GM18498 (cell line): ENCODE data around the gene LTB4R2.
A peak's percentile ranks its signal among the peaks of the same experiment; 100 is the strongest.
"Not testable (repeated sequence)": the region's sequence is repeated elsewhere in the genome, so short reads cannot be mapped to it uniquely, and the experiment has no call there.

Experiments
- ATAC-seq: cut with Tn5 transposase; IDR thresholded peaks from one replicate; pipeline ENCODE4 v1.9.1; 2021; ENCODE audit warnings: mild to moderate bottlenecking, moderate library complexity; ENCODE audit not compliant: unreplicated experiment

Gene LTB4R2

DNA sequence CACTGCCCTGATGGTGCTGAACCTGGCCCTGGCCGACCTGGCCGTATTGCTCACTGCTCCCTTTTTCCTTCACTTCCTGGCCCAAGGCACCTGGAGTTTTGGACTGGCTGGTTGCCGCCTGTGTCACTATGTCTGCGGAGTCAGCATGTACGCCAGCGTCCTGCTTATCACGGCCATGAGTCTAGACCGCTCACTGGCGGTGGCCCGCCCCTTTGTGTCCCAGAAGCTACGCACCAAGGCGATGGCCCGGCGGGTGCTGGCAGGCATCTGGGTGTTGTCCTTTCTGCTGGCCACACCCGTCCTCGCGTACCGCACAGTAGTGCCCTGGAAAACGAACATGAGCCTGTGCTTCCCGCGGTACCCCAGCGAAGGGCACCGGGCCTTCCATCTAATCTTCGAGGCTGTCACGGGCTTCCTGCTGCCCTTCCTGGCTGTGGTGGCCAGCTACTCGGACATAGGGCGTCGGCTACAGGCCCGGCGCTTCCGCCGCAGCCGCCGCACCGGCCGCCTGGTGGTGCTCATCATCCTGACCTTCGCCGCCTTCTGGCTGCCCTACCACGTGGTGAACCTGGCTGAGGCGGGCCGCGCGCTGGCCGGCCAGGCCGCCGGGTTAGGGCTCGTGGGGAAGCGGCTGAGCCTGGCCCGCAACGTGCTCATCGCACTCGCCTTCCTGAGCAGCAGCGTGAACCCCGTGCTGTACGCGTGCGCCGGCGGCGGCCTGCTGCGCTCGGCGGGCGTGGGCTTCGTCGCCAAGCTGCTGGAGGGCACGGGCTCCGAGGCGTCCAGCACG lies 6.1 kb downstream of the LTB4R2 start:
- no peak for ATAC-seq

- ATAC-seq = no peak
Observed at GRCh38 chr14:24316597-24316950, 6.6 kb downstream of the LTB4R2 start.

- ATAC-seq = no peak
Observed at GRCh38 chr14:24317141-24317928, 7.4 kb downstream of the LTB4R2 start.

DNA sequence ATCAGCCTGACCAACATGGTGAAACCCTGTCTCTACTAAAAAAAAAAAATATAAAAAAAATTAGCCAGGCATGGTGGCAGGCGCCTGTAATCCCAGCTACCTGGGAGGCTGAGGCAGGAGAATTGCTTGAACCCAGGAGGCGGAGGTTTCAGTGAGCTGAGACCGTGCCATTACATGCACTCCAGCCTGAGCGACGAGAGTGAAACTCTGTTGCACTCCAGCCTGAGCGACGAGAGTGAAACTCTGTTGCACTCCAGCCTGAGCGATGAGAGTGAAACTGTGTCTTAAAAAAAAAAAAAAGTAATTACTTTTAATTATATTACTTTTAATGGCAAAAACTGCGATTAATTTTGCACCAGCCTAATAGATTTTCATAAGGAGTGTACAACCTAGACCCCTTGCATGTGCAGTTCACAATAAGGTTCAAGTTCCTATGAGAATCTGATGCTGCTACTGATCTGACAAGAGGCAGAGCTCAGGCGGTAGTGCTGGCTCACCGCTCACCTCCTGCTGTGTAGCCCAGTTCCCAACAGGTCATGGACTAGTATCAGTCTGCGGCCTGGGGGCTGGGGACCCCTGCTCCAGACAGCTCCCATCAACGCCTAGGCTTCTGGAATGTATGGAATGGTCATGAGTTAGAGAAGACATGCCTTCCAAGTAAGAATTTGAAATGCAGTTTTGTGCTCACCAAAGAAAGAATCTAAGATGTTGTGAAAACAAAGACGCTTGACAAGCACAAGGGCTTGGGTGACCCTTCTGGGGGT lies 11.5 kb downstream of the LTB4R2 start:
- ATAC-seq = no peak

- ATAC-seq = no peak
Observed at GRCh38 chr14:24322672-24323071, 12.7 kb downstream of the LTB4R2 start.

GRCh38 chr14:24323341-24323740 lies 13.4 kb downstream of the LTB4R2 start:
- ATAC-seq = no peak

DNA sequence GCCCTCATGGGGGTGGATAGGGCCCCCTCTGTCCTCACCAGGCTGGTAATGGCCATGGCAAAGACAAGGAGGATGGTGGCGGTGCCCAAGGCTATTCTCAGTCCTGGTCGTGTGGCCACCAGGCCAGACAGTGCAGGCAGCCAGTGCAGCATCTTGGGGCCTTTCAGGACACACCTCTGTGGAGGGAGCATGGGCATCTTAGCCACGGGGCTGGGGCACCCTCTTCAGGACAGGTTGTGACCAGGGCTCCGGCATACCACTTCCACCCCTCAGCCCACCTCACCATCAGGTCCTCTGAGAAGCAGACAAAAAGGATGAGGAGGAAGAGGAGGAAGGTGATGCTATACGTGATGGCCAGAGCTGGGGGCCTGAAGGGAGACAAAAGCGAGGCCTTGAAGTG lies 14.1 kb downstream of the LTB4R2 start:
- no peak for ATAC-seq

DNA sequence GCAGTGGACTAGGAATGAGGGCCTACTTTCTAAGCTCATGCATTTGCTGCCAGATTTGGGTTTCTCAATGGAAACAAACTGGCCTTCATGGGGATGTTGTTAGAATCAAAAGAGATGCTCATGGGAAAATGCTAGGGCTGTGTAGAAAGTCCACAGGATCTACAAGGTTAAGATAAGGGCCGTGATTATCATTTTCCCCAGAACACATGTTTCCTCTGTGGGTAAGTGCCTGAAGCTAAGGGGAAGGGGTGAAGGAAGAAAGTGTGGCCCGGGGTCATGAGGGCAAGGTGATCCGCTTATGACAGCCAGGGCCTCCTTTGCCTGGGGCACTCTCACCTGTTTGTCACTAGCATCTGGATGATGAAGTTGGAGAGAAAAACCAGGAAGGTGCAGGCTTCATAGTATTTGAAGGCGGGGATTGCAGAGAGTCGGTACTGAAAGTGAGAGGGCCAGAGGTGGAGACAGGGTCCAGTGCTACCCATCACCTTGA lies 15.1 kb downstream of the LTB4R2 start:
- ATAC-seq = no peak

GRCh38 chr14:24325963-24326362 lies 16.0 kb downstream of the LTB4R2 start:
- no peak for ATAC-seq

DNA sequence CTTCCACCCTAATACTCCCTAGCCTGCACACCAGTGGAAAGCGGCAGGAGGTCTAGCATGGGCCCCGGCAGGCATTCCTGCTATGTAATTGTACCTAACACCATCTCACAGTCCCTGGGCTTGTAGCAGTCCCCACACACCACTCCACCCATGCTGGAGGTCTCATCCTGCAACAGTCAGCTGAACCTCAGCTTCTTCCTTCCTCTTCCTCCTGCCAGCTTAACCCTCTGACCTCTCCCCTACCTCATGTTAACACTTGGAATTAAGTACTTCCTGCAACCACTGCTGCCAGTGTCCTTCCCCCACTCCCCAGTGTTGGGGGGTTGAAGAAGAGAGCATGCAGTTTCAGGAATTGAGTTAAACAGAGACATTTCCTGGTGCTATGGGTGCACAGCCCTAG lies 17.4 kb downstream of the LTB4R2 start:
- ATAC-seq = no peak

DNA sequence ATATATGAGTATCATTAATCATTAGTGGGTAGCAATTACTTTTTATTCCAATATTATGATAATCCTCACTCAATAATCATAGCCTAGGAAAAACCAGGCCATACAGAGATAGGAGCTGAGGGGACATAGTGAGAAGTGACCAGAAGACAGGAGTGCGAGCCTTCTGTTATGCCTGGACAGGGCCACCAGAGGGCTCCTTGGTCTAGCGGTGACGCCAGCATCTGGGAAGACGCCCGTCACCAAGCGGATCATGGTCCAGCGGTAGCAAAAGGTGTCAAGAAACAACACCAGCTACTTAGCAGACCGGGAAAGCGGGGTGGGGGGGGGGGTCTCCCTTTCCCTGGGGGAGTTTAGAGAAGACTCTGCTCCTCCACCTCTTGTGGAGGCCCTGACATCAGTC lies 18.0 kb downstream of the LTB4R2 start:
- ATAC-seq = not testable (repeated sequence)

DNA sequence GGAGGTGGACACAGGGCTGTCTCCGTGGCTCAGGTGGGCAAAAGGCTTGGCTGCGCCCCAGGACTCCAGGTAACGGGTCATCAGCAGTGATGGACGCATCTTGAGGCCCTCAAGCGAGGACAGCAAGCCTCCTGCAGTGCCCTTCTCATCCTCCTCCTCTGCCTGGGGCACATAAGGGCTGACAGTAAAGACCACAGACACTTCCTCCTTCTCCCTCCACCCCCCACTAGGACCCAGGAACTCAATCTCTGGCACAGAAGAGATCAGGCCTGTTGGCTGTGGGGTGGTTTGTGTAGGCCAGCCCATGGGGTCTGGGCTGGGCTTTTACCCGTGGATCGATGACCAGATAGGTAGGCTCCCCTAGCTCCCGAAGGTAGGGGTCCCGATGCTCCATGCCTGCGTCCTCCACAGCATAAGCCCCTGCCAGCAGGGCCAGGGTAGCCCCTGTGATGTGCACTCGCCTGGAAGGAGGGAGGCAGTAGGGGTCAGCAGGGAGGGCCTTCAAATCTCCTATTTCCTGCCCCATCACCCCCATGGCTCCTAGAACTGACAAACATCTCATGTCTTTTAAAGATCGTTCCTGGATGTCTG lies 19.2 kb downstream of the LTB4R2 start:
- ATAC-seq = no peak

DNA sequence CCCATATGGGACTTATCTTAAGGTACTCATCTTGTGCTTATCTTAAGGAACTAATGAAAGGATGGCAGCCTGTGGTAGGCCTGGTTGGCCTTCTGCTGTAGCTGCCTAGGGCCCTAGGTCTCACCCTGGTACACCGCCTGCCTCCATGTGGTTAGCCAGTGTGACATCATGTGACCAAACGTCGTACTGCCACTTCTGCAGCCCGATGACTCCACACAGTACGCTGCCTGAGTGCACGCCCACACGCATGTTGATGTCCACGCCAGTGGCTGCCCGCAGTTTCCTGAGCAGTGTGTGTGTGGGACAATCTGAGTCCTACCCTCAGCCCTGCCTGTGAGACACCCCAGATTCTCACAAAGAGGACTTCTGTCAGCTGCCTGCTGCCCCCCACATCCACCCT lies 19.8 kb downstream of the LTB4R2 start:
- no peak for ATAC-seq

- ATAC-seq = no peak
Observed at GRCh38 chr14:24330973-24331674, 21.2 kb downstream of the LTB4R2 start.

GRCh38 chr14:24331731-24332267 lies 21.9 kb downstream of the LTB4R2 start:
- ATAC-seq = no peak

DNA sequence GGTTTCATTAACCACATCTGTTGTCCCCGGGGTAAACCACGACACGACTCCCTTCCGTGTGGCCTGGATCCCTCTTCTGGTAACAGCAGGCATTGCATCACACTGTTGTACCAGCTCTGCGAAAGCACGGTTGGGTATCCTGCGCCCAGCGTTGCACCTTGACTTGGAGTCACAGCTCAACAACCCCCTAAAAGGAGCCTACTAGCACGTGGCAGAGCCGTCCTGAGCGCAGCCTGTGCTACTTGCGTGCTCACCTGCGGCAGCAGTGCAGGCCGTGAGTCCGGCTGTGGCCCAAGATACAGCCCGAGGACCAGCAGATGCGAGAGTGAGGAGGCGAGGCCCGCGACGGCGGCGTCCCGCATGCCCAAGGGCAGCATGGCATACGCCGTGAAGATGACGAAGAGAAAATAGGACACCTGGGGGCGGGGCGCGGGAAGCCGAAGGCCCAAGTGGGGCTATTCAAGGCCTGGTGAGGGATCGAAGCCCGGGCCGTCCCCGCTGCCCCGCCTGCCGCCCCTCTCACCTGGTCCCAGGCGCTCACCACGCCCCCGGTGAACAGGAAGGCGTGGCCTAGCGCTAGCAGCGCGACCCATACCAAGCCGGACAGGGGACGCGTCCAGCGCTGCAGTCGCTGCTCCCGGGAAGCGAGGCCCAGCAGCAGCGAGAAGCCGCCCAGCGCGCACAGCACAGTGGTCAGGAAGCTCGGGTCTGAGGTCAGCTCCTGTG lies 22.5 kb downstream of the LTB4R2 start:
- ATAC-seq = peak; percentile 88

DNA sequence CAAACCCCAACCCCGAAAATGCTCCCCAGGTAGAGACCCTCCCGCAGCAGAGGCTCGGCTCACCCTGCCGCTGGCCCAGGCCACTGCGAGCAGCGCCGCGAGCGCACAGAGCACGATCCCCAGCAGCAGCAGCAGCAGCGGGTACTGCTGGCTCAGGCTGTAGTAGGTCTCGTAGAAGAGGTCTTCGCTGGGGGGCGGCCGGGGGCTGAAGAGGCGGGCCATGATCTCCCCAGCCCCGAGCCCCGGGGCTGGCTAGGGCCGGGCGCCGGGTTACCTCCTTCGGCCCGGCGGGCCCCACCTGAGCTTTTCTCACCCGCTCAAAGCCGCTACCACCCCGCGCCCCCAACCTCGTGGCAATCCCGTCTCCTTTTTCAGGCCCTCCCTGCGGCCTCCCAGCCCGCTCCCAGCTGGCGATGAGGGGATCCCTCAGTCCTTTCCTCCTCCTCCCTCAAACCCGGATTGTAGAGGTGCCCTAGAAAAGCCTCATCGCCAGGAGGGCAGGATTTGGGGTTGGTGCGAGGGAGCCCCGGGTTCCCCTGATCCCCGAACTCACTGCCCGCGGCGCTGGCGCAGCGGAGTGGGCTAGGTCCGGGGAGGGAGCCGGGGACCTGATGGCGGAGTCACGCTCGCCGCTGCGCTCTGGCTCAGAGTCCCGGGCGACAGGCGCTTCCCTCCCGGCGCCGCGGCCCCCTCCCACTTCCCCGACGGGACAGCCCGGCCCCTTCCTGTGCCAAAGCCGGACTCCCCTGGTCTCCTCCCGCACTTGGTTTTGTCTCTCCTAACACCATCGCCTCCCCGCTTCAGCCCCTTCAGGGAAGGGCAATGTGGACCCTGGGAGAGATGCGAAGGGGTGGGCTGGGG lies 24.7 kb downstream of the LTB4R2 start, which contains the start of gene ADCY4:
Gene ADCY4 (minus strand): TSS at position 641 of the 861 bp plus-strand sequence. CDS start 419 bp downstream, at position 222.
- ATAC-seq = no peak

- ATAC-seq = no peak
Observed at GRCh38 chr14:24335461-24336171, 25.7 kb downstream of the LTB4R2 start.
